Stimulated activated effector memory CD8-positive, alpha-beta T cell treated with anti-CD3 and anti-CD28 coated beads, Interleukin-12 subunit alpha, Interleukin-12 subunit beta, amount 100 ng/mL, for 72 hours (primary cell): ENCODE data around the gene MAGI2.
"Not testable (repeated sequence)": the region's sequence is repeated elsewhere in the genome, so short reads cannot be mapped to it uniquely, and the experiment has no call there.

Experiments
- ATAC-seq: fragments of 150-1000 bp; cut with Tn5 transposase; 2 replicates; pipeline ENCODE4 v1.10.0; 2021
- DNase-seq, 2 donors: peaks; one replicate each; pipeline ENCODE4 v3.0.0; 2021 to 2022; ENCODE audit warnings: low spot score in 2 of 2
- H3K27ac Mint-ChIP-seq: one replicate; pipeline ENCODE4 v1.8.0; 2022; ENCODE audit warnings: mild to moderate bottlenecking, mixed read lengths
- H3K36me3 Mint-ChIP-seq: one replicate; pipeline ENCODE4 v1.8.0; 2022; ENCODE audit warnings: mild to moderate bottlenecking, mixed read lengths
- H3K4me1 Mint-ChIP-seq: one replicate; pipeline ENCODE4 v1.8.0; 2022; ENCODE audit warnings: mixed read lengths
- H3K4me3 Mint-ChIP-seq: one replicate; pipeline ENCODE4 v1.8.0; 2022; ENCODE audit warnings: mild to moderate bottlenecking, mixed read lengths
- H3K9me3 Mint-ChIP-seq: one replicate; pipeline ENCODE4 v1.8.0; 2022; ENCODE audit warnings: mixed read lengths

Gene MAGI2

GRCh38 chr7:78018641-78019446 is 1434.6 kb downstream of the MAGI2 start:
- Mint-ChIP-seq H3K4me1 (peaks cover 14% of the 10 kb centered on the region), H3K9me3 (no peaks in the 10 kb centered on the region), H3K4me3 (peak overlapping the region; percentile 75), H3K36me3 (no peaks in the 10 kb centered on the region), H3K27ac (peak overlapping the region; percentile 85)
- ATAC-seq (peak; percentile 38), DNase-seq (peak in 1 of 2 donors; percentile 51)

DNA sequence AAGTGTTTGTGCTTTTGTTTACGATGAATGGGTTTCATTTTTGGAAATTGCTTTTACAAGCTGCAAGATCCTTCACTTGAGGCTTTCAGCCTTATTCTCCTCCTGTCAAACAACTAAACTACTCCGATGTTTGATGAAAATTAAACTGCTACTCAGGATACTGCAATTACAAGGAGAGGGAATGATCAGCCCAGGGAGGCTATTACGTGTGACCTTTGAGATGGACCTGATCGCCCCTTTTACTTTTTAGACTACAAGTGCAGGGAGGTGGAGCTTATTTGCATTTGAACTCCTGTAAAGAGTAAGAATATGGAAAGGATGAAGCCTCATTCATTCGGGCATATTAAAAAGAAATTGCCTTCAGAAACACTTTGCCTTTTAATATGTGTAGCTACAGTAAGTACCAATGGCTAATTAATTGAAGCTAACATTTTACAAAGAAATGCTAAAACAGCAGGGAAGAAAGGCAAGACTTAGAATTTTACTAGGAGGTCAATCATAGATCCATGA is 1435.8 kb downstream of the MAGI2 start:
- Mint-ChIP-seq H3K27ac (no peak overlapping the region), H3K4me1 (peaks cover 14% of the 10 kb centered on the region), H3K4me3 (peak overlapping the region; percentile 21), H3K9me3 (no peaks in the 10 kb centered on the region), H3K36me3 (no peaks in the 10 kb centered on the region)
- DNase-seq (no peak), ATAC-seq (no peak)

DNA sequence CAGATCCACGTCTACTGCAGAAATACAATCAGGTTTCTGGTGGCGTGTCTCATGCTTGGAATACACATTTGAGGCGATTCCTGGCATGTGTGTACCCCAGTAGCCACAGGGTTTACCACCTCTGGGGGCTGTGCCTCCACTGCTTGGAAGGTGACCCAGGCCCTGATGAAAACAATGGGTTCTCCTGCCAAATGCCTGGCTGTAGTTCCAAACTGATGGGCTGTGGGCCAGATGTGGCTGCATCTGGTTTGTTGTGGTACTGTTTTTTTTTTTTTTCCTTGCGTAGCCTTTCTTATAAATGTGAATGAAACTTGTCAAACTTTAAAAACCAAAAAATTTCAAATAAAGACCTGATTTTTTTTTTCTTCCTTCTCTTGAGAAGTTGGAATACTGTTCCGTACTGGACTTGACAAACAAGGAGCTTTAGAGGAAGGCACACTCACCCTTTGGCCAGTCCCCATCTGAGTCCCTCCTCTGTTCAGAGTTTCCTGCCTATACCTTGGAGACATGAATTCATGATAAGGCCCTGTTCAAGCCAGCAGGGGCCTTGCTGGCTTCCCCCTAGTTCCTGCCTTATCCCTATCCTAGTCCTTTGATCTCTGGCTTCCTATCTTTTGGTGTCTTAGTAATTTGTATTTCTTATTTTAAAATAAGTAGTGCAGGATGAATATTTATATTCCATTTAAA is 1437.8 kb downstream of the MAGI2 start:
- no peaks in the 10 kb centered on the region for H3K9me3 Mint-ChIP-seq

GRCh38 chr7:78014401-78014800 is 1439.1 kb downstream of the MAGI2 start:
- H3K4me1 Mint-ChIP-seq: peaks cover 14% of the 10 kb centered on the region
- no peak overlapping the region for H3K27ac Mint-ChIP-seq
- no peak overlapping the region for H3K4me3 Mint-ChIP-seq
- no peak for DNase-seq
- H3K36me3 Mint-ChIP-seq: no peaks in the 10 kb centered on the region
- no peak for ATAC-seq
- H3K9me3 Mint-ChIP-seq: no peaks in the 10 kb centered on the region

More for the DNA sequence above, 1437.8 kb downstream of the MAGI2 start:
- Mint-ChIP-seq H3K27ac (no peak overlapping the region), H3K4me1 (peaks cover 14% of the 10 kb centered on the region), H3K36me3 (no peaks in the 10 kb centered on the region), H3K4me3 (no peak overlapping the region)
- DNase-seq (no peak), ATAC-seq (no peak)

DNA sequence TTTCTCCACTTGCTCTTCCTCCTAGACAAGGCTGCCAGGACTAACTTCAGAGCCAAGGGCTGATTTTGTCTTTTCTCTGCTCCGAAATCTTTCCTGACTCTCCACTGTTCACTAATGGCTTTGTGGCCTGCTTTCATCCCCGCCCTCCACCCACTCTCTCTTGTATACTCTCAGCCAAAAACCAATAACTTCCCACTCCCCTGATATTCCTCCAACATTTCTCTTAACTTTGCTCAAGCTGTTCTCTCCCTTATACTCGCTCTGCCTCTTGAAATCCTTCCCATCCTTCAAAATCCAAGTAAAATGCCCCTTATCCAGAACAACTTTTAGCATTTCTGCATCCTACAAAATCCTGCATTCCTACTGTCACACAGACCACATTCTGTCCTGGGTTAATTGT is 1440.1 kb downstream of the MAGI2 start:
- H3K27ac Mint-ChIP-seq: no peak overlapping the region
- no peak overlapping the region for H3K4me3 Mint-ChIP-seq
- no peaks in the 10 kb centered on the region for H3K9me3 Mint-ChIP-seq
- no peak for ATAC-seq
- H3K4me1 Mint-ChIP-seq: peaks cover 6% of the 10 kb centered on the region
- no peaks in the 10 kb centered on the region for H3K36me3 Mint-ChIP-seq
- no peak for DNase-seq

DNA sequence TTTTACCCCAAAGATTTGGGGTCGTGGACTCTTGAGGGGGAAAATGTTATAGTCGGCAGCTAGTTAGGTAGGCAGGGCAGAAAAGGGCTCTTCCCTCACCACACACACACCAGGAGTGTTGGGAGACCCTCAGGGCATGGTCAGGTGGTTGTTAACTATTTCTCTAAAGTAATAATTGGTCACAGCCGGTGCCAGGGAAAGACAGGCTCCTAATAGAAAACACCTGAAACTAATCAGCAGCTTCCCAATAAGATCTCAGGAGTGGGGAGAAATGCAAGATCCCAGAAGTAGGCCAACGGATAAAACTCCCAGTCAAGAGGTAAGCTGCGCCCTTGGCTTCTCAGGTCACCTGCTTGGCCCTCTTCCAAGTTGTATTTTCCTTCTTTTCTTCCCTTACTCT is 1441.8 kb downstream of the MAGI2 start:
- no peaks in the 10 kb centered on the region for H3K9me3 Mint-ChIP-seq
- no peak overlapping the region for H3K27ac Mint-ChIP-seq
- ATAC-seq (no peak), DNase-seq (no peak)
- no peaks in the 10 kb centered on the region for H3K36me3 Mint-ChIP-seq
- no peaks in the 10 kb centered on the region for H3K4me1 Mint-ChIP-seq
- no peak overlapping the region for H3K4me3 Mint-ChIP-seq

GRCh38 chr7:78007231-78007630 is 1446.2 kb downstream of the MAGI2 start:
- H3K4me3 Mint-ChIP-seq: no peak overlapping the region
- ATAC-seq (no peak), DNase-seq (no peak)
- H3K4me1 Mint-ChIP-seq: no peaks in the 10 kb centered on the region
- no peaks in the 10 kb centered on the region for H3K9me3 Mint-ChIP-seq
- H3K27ac Mint-ChIP-seq: no peak overlapping the region
- no peaks in the 10 kb centered on the region for H3K36me3 Mint-ChIP-seq

GRCh38 chr7:78006063-78006755 is 1447.3 kb downstream of the MAGI2 start:
- DNase-seq: no peak
- H3K36me3 Mint-ChIP-seq: no peaks in the 10 kb centered on the region
- H3K9me3 Mint-ChIP-seq: no peaks in the 10 kb centered on the region
- no peak overlapping the region for H3K4me3 Mint-ChIP-seq
- no peaks in the 10 kb centered on the region for H3K4me1 Mint-ChIP-seq
- no peak overlapping the region for H3K27ac Mint-ChIP-seq
- ATAC-seq: no peak

GRCh38 chr7:78002715-78003114 is 1450.8 kb downstream of the MAGI2 start:
- Mint-ChIP-seq H3K36me3 (no peaks in the 10 kb centered on the region), H3K27ac (no peak overlapping the region), H3K9me3 (no peaks in the 10 kb centered on the region), H3K4me3 (no peak overlapping the region), H3K4me1 (no peaks in the 10 kb centered on the region)
- ATAC-seq: no peak
- no peak for DNase-seq

- Mint-ChIP-seq H3K27ac (no peak overlapping the region), H3K4me3 (no peak overlapping the region), H3K9me3 (no peaks in the 10 kb centered on the region), H3K4me1 (no peaks in the 10 kb centered on the region), H3K36me3 (no peaks in the 10 kb centered on the region)
- no peak for DNase-seq
- no peak for ATAC-seq
Observed at GRCh38 chr7:78002021-78002420, 1451.4 kb downstream of the MAGI2 start.

GRCh38 chr7:77999168-77999567 is 1454.3 kb downstream of the MAGI2 start:
- not testable (repeated sequence) for ATAC-seq

DNA sequence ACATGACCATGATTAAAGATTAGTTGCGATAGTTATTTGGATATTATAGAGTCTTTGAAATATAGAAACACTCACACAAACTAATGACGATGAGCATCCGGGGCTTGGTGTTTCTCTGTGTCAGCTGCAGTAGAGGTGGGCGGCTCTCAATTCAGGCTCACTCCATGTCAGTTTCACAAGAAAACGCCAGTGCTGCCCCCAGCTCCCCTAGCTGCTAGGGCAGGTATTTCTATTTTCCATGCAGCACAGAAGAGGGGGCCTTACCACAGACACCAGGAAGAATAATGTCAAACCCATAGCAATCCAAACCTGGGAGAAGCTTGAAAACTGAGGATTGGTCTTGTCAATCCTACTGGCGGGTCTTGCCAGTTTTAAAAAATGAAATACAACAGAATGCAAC is 1457.8 kb downstream of the MAGI2 start:
- H3K36me3 Mint-ChIP-seq: no peaks in the 10 kb centered on the region
- no peak overlapping the region for H3K27ac Mint-ChIP-seq
- H3K9me3 Mint-ChIP-seq: no peaks in the 10 kb centered on the region
- no peaks in the 10 kb centered on the region for H3K4me1 Mint-ChIP-seq
- no peak for ATAC-seq
- H3K4me3 Mint-ChIP-seq: no peak overlapping the region
- DNase-seq: no peak

More at GRCh38 chr7:77999168-77999567, 1454.3 kb downstream of the MAGI2 start:
- H3K9me3 Mint-ChIP-seq, H3K4me3 Mint-ChIP-seq, DNase-seq, H3K4me1 Mint-ChIP-seq, H3K27ac Mint-ChIP-seq, H3K36me3 Mint-ChIP-seq: not testable (repeated sequence)

- Mint-ChIP-seq H3K4me1 (no peaks in the 10 kb centered on the region), H3K4me3 (no peak overlapping the region), H3K27ac (no peak overlapping the region), H3K36me3 (no peaks in the 10 kb centered on the region), H3K9me3 (no peaks in the 10 kb centered on the region)
- ATAC-seq (no peak), DNase-seq (no peak)
Observed at GRCh38 chr7:77993838-77994237, 1459.6 kb downstream of the MAGI2 start.

GRCh38 chr7:77991656-77992055 is 1461.8 kb downstream of the MAGI2 start:
- H3K4me3 Mint-ChIP-seq: no peak overlapping the region
- H3K4me1 Mint-ChIP-seq: no peaks in the 10 kb centered on the region
- H3K9me3 Mint-ChIP-seq: no peaks in the 10 kb centered on the region
- H3K36me3 Mint-ChIP-seq: no peaks in the 10 kb centered on the region
- no peak for DNase-seq
- no peak overlapping the region for H3K27ac Mint-ChIP-seq
- no peak for ATAC-seq

- no peaks in the 10 kb centered on the region for H3K36me3 Mint-ChIP-seq
- DNase-seq (no peak), ATAC-seq (no peak)
- H3K4me3 Mint-ChIP-seq: no peak overlapping the region
- no peak overlapping the region for H3K27ac Mint-ChIP-seq
- H3K9me3 Mint-ChIP-seq: no peaks in the 10 kb centered on the region
- H3K4me1 Mint-ChIP-seq: no peaks in the 10 kb centered on the region
Observed at GRCh38 chr7:77989981-77990566, 1463.4 kb downstream of the MAGI2 start.
